ENCODE measurements around the gene GPI.

GPI gene

DNA sequence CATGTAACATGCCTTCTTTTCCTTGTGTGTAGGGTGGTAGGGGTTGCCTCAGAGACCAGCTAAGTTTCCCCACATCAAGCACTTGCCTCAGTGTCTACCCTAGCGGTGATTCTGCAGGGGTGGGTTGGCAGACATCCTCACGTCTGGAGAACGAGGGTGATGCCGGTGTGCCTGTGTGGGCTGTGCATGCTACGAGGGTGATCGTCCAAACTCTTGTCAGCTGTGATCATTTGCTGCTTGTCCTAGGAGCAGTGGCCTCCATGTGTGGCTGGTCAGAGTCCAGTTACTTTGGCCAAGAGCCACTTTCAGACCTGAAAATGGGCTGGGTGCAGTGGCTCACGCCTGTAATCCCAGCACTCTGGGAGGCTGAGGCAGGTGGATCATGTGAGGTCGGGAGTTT is 5.1 kb downstream of the GPI start:
- DNase-seq (ENCODE audit: low read depth in 1 of 2, low spot score in 1 of 2): no peak
- TF ChIP-seq, protein P1, sequence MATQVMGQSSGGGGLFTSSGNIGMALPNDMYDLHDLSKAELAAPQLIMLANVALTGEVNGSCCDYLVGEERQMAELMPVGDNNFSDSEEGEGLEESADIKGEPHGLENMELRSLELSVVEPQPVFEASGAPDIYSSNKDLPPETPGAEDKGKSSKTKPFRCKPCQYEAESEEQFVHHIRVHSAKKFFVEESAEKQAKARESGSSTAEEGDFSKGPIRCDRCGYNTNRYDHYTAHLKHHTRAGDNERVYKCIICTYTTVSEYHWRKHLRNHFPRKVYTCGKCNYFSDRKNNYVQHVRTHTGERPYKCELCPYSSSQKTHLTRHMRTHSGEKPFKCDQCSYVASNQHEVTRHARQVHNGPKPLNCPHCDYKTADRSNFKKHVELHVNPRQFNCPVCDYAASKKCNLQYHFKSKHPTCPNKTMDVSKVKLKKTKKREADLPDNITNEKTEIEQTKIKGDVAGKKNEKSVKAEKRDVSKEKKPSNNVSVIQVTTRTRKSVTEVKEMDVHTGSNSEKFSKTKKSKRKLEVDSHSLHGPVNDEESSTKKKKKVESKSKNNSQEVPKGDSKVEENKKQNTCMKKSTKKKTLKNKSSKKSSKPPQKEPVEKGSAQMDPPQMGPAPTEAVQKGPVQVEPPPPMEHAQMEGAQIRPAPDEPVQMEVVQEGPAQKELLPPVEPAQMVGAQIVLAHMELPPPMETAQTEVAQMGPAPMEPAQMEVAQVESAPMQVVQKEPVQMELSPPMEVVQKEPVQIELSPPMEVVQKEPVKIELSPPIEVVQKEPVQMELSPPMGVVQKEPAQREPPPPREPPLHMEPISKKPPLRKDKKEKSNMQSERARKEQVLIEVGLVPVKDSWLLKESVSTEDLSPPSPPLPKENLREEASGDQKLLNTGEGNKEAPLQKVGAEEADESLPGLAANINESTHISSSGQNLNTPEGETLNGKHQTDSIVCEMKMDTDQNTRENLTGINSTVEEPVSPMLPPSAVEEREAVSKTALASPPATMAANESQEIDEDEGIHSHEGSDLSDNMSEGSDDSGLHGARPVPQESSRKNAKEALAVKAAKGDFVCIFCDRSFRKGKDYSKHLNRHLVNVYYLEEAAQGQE (IDR thresholded peaks at IDR 0.05; ENCODE audit: insufficient replicate concordance, low read depth): no peak
- TF ChIP-seq SPI1 (IDR thresholded peaks at IDR 0.05; ENCODE audit: borderline replicate concordance, low read depth): no peak
- TF ChIP-seq, protein P2, sequence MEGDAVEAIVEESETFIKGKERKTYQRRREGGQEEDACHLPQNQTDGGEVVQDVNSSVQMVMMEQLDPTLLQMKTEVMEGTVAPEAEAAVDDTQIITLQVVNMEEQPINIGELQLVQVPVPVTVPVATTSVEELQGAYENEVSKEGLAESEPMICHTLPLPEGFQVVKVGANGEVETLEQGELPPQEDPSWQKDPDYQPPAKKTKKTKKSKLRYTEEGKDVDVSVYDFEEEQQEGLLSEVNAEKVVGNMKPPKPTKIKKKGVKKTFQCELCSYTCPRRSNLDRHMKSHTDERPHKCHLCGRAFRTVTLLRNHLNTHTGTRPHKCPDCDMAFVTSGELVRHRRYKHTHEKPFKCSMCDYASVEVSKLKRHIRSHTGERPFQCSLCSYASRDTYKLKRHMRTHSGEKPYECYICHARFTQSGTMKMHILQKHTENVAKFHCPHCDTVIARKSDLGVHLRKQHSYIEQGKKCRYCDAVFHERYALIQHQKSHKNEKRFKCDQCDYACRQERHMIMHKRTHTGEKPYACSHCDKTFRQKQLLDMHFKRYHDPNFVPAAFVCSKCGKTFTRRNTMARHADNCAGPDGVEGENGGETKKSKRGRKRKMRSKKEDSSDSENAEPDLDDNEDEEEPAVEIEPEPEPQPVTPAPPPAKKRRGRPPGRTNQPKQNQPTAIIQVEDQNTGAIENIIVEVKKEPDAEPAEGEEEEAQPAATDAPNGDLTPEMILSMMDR (IDR thresholded peaks at IDR 0.05; ENCODE audit: insufficient read depth, low read length): no peak
- TF ChIP-seq GABPA (IDR thresholded peaks at IDR 0.05; ENCODE audit: low read depth): no peak
- no peak for TF ChIP-seq POLR2AphosphoS5 (IDR thresholded peaks at IDR 0.05; ENCODE audit: low read depth)
- H3K27ac ChIP-seq (replicated peaks): no peak overlapping the region
- H3K27me3 ChIP-seq (ENCODE audit: insufficient read depth, poor library complexity, severe bottlenecking): no peaks in the 10 kb centered on the region
- no peak overlapping the region for H3K4me3 ChIP-seq (replicated peaks; ENCODE audit: insufficient read depth, low read length)

DNA sequence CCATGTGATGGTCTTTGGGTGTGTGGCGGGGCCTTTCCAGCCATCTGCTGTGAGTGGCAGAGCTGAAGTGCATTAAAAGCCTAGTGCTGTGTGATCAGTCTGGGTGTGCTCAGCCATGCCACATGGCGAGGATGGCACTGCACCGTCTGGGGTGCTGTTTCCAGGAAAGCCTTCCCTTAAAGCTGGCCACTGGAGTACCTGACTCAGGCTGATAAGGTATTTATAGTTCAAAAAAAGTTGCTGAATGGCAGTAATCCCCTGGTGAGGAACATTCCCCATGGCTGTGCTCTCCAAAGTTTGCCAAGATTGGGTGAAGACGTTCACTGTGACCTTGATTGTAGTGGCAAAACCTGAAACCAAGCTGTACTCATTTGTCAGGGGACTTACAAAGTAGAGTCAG is 6.0 kb downstream of the GPI start:
- TF ChIP-seq, protein P2 (IDR thresholded peaks at IDR 0.05; ENCODE audit: insufficient read depth, low read length): no peak
- TF ChIP-seq POLR2AphosphoS5 (IDR thresholded peaks at IDR 0.05; ENCODE audit: low read depth): no peak
- H3K4me3 ChIP-seq (replicated peaks; ENCODE audit: insufficient read depth, low read length): no peak overlapping the region
- no peaks in the 10 kb centered on the region for H3K27me3 ChIP-seq (ENCODE audit: insufficient read depth, poor library complexity, severe bottlenecking)
- DNase-seq (ENCODE audit: low read depth in 1 of 2, low spot score in 1 of 2): no peak
- no peak overlapping the region for H3K27ac ChIP-seq (replicated peaks)

DNA sequence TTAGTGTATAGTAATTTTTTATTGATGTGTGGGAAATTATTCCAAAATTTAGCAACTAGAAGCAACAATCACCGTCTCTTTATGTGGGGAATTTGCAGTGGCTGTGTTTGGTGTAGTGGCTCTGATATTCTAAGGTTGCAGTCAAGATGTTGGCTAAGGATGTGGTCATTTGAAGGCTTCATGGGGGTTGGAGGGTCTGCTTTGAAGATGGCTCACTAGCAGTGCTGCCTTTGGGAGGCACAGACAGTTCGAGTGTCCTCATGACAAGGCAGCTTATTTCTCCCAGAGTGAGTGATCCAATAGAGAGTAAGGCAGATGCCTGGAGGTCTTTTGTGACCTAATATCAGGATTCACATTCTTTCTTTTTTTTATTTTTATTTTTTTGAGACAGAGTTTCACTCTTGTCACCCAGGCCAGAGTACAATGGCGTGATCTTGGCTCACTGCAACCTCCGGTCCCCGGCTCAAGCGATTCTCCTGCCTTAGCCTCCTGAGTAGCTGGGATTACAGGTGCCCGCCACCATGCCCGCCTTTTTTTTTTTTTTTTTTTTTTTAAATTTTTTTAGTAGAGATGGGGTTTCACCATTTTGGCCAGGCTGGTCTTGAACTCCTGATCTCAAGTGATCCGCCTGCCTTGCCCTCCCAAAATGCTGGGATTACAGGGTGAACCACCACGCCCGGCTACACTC is 8.7 kb downstream of the GPI start:
- no peak overlapping the region for H3K4me3 ChIP-seq (replicated peaks; ENCODE audit: insufficient read depth, low read length)
- TF ChIP-seq GABPA (IDR thresholded peaks at IDR 0.05; ENCODE audit: low read depth) (no peak), POLR2AphosphoS5 (IDR thresholded peaks at IDR 0.05; ENCODE audit: low read depth) (no peak)
- DNase-seq (ENCODE audit: low read depth in 1 of 2, low spot score in 1 of 2): no peak
- no peak overlapping the region for H3K27ac ChIP-seq (replicated peaks)
- no peaks in the 10 kb centered on the region for H3K27me3 ChIP-seq (ENCODE audit: insufficient read depth, poor library complexity, severe bottlenecking)

DNA sequence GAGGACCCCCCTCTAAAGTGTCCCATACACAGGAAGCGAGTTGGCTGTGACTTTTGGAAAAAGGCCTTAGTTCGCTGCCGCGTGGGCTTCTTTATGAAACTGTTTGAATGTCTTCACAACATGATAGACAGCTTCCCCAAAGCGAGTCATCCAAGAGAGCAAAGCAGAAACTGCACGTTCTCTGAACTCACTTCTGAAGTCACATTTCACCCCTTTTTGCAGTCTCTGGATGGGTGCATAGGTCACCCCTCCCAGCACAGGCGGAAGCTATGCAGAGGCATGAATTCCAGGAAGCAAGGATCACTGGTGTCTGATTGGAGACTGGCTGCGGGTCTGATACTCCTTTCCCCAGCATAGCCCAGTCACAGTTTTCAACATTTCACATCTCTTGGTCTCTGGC is 10.6 kb downstream of the GPI start:
- TF ChIP-seq SPI1 (IDR thresholded peaks at IDR 0.05; ENCODE audit: borderline replicate concordance, low read depth) (no peak), GABPA (IDR thresholded peaks at IDR 0.05; ENCODE audit: low read depth) (no peak), POLR2AphosphoS5 (IDR thresholded peaks at IDR 0.05; ENCODE audit: low read depth) (no peak)
- TF ChIP-seq, protein P1 (IDR thresholded peaks at IDR 0.05; ENCODE audit: insufficient replicate concordance, low read depth): no peak
- TF ChIP-seq, protein P2 (IDR thresholded peaks at IDR 0.05; ENCODE audit: insufficient read depth, low read length): no peak
- Histone ChIP-seq H3K27me3 (ENCODE audit: insufficient read depth, poor library complexity, severe bottlenecking) (no peaks in the 10 kb centered on the region), H3K4me3 (replicated peaks; ENCODE audit: insufficient read depth, low read length) (no peak overlapping the region), H3K27ac (replicated peaks) (no peak overlapping the region)
- DNase-seq (ENCODE audit: low read depth in 1 of 2, low spot score in 1 of 2): no peak
